ENCODE measurements around the gene TMEM151B.

The TMEM151B gene

DNA sequence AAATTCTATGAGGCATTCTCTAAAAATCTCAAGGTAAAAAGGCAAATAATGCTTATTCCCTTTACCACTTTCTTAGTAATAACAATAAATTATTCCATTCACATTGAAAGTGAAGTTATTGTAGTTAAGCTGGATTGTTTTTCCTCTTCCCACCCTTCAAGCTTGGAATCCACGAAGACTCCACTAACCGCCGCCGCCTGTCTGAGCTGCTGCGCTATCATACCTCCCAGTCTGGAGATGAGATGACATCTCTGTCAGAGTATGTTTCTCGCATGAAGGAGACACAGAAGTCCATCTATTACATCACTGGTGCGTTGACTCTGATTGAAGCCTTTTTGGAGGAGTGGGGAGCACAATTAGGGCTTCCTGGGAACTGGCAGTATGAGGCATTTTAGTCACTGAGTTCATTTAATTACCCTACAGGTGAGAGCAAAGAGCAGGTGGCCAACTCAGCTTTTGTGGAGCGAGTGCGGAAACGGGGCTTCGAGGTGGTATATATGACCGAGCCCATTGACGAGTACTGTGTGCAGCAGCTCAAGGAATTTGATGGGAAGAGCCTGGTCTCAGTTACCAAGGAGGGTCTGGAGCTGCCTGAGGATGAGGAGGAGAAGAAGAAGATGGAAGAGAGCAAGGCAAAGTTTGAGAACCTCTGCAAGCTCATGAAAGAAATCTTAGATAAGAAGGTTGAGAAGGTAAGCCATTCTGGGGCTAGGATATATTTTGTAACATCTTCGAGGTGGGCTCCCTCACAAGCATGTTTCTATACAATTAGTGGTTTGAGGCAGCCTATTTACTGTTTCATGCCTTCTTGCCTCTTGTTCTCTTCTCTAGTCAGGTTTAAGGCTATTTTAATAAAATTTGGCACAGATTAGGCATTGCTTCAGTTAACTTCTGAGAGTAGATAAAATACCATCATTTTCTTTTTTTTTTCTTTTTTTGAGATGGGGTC lies 18.4 kb upstream of the TMEM151B start:
- no peak for TF ChIP-seq POLR2A (IDR thresholded peaks at IDR 0.05; ENCODE audit: low read depth, low read length)
- no peak for FAIRE-seq
- no peak for DNase-seq (ENCODE audit: insufficient read length, low spot score)

DNA sequence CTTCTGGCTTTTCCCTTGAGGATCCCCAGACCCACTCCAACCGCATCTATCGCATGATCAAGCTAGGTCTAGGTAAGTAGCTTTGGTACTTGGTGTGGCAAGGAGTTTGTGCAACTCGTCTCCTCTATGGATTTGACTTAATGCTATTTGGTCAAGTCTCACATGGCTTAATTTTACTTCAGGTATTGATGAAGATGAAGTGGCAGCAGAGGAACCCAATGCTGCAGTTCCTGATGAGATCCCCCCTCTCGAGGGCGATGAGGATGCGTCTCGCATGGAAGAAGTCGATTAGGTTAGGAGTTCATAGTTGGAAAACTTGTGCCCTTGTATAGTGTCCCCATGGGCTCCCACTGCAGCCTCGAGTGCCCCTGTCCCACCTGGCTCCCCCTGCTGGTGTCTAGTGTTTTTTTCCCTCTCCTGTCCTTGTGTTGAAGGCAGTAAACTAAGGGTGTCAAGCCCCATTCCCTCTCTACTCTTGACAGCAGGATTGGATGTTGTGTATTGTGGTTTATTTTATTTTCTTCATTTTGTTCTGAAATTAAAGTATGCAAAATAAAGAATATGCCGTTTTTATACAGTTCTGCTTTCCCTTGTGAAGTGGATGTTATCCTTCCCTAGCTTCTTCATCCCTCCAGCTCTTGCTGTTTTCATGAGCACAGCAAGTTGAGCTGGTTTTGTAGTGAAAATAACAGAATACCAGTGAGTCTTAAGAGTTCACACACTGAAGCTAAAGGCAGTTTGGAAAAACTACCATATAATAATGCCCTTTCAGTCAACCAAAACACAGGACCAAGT lies 16.7 kb upstream of the TMEM151B start:
- no peak for TF ChIP-seq POLR2A (IDR thresholded peaks at IDR 0.05; ENCODE audit: low read depth, low read length)
- DNase-seq (ENCODE audit: insufficient read length, low spot score): no peak

DNA sequence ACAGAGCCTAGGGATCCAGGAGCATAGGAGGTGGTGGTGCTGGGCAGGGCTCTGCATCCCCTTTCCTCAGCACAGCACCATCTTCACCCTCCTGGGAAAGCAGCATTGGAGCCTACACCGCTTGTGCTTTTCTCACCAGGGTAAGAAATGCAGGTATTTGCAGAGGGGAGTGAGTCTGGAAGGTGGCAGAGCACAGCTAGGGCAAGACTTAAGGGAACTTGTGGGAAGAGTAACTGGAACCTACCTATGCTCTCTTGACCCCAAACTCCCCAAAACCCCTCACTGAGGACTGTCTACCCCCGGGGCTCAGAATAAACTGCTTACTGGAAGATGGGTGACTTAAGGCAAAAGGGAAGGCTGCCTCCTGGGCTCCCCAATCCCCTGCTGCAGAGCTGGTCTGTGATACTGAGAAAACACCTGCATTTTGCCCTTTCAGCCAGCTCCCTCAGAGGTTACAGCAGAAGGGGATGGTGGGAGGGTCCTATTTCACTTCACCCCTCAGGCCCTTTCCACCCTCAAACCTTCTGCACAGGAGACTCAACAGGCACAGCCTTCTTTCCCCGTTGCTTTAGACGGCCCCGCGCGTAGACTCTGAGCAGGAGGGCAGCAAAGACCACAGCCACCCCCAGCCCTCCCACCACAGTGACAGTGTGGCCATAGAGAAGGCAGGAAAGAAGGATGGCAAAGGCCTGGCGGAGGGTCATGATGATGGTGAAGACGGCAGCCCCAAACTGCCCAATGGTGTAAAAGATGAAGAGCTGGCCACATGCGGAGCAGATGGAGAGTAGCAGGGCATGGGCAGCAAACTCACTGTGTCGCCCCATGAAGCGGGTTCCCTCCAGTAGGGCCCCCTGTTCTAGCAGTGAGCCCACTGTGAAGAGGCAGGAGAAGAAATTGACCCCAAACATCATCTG lies 15.8 kb upstream of the TMEM151B start:
- FAIRE-seq (no peak), DNase-seq (ENCODE audit: insufficient read length, low spot score) (no peak)
- TF ChIP-seq POLR2A (IDR thresholded peaks at IDR 0.05; ENCODE audit: low read depth, low read length): peak; percentile 12; the same call in 1 of the 2 replicates

More for the DNA sequence above, 16.7 kb upstream of the TMEM151B start:
- FAIRE-seq: no peak

DNA sequence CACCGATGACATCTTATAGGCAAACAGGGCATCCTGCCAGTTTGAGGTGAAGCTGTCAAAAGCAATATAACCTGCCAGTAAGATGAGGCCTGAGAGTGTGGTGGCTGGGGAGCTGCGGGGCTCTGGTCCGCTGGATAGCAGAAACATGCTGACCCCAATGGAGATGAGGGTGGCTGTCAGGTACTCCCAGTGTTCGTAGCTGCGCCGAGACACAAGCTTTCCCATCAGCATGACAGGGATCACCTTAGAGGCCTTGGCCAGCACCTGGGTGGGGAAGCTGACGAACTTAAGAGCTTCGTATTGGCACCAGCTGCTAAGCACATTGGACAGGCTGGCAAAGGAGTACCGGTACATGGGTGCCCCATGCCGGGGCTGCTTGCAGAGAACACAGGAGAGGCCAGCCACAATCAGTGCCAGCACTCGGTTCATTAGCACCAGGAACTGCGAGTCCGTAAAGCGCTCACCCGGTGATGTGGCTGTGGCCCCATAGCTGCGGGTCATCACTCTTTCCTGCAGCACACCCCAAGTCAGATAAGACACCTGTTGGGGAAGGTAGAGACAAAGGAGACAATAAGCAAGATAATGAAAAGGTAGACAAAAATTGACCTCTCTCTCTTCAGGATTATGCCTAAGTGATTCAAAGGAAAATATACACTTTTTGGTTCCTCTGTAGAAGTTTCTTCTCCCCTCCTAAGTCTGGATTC lies 15.0 kb upstream of the TMEM151B start:
- no peak for DNase-seq (ENCODE audit: insufficient read length, low spot score)
- no peak for FAIRE-seq
- TF ChIP-seq POLR2A (IDR thresholded peaks at IDR 0.05; ENCODE audit: low read depth, low read length): no peak

DNA sequence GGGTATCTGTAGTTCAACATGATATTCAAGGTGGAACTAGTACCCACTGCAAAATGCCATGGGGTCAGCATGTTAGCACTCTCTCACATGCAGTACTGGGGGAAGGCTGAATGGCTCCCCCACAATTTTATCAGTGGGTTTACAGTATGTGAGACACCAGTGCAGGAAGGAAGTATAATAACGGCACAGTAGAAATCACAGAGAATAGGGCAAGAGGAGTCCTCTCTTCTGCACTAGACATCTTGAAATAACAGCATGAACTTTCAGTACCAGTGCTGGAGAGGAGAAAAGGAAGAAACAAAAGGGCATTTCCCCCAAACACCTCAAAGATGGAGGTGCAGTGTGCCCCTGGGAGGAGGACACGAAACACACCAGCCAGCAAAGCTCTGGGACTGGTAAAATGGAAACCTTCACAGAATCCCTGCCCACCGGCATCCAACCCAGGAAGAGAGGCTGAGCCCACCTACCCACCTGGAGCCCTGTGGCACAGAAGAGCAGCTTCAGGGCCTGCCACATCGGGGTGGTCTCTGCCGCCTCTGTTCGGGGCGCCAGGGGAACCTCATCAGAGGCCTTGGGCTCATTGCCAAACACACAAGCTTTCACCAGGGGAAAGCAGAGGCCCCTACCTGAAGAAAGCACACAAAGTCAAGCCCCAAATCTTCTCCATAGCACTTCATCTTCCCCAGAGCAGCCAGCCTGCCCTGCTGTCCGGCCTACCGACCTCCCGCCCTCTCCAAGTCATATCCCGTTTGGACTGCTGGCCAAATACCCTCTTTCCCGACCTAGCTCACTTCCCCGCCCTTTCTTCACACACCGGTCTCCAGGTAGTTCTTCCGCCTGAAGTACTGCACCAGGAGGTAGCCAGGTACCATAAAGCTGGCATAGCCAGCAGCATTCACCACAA lies 14.1 kb upstream of the TMEM151B start:
- TF ChIP-seq POLR2A (IDR thresholded peaks at IDR 0.05; ENCODE audit: low read depth, low read length): no peak
- FAIRE-seq (no peak), DNase-seq (ENCODE audit: insufficient read length, low spot score) (no peak)

DNA sequence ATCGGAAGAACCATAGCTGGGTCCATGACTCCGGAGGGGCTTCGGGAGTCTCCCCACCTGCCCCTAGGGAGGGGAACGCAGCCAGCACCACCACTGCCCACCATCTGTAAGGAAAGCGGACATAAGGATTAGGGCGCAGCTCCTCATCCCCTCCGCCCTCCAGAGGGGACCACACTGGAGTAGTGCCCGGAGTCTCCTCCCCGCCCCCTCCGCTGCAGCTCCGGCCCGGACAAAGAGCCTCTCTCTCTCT lies 13.6 kb upstream of the TMEM151B start:
- FAIRE-seq: no peak

DNA sequence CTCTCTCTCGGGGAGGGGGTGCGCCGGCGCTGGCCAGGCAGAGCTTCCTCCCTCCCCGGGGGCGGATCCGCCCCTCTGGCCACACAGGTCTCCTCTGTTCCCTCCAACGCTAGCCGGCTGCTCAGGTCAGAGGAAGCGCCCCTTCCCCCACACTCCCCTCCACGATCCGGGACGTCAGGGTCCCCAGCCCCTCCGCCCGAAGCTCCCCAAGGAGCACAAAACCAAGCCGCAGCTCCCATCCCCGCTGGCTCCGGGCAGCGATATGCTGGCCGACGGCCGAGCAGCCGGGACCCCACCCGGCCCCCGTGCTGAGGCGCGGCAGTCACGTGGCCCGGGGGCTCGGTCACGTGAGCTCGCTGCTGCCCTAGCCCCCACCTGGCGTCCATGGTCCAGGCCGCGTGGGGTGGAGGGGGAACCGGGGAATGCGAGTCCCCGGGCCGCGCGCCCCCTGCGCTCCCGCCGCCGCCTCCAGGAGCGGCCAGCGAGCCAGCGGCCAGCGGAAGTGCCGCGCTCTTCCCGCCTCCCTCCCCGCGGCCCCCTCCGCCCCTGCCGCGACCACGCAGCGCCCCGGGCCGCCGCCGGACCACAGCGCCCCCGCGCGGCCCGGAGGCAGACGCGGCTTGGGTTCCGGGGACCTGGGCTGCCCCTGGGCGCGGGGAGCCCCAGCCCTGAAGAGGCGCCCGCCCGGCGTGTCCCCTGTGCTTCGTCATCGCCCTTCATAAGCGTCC lies 13.1 kb upstream of the TMEM151B start, which contains the start of gene SLC35B2:
Gene SLC35B2 (minus strand): TSS at position 504 of the 728 bp plus-strand sequence. CDS start 118 bp downstream, at position 386.
- FAIRE-seq (no peak), DNase-seq (ENCODE audit: insufficient read length, low spot score) (peak; percentile 90)
- peak; percentile 91 for TF ChIP-seq POLR2A (IDR thresholded peaks at IDR 0.05; ENCODE audit: low read depth, low read length)

More for the DNA sequence above, 13.6 kb upstream of the TMEM151B start:
- TF ChIP-seq POLR2A (IDR thresholded peaks at IDR 0.05; ENCODE audit: low read depth, low read length): no peak; the same call in 1 of the 2 replicates
- DNase-seq (ENCODE audit: insufficient read length, low spot score): no peak

DNA sequence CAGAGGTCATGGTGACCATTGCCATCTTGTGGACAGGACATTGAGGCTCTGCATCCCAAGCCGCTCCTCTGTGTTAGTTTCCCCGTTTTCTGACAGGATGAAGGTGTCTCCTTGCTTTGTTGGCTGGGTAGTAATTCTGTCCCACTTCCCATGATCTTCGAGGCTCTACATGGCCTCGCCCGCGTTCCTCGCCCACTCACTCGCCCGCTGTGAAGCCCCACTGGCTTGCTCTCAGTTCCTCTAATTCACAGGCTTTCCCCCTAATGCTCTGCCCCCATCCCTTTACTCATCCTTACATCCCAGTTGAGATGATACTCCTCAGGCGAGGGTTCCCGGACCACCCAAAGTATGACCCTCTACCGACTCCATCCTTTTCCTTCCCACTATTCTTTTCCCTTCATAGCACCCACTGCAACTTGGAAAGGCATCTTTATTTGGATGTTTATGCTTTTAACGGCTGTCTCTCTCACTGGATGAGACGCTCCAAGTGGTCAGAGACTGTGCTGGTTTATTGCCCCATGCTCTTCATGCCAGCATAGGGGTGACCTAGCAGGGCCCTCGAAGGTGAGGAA lies 12.4 kb upstream of the TMEM151B start:
- FAIRE-seq (no peak), DNase-seq (ENCODE audit: insufficient read length, low spot score) (no peak)
- TF ChIP-seq POLR2A (IDR thresholded peaks at IDR 0.05; ENCODE audit: low read depth, low read length): no peak

DNA sequence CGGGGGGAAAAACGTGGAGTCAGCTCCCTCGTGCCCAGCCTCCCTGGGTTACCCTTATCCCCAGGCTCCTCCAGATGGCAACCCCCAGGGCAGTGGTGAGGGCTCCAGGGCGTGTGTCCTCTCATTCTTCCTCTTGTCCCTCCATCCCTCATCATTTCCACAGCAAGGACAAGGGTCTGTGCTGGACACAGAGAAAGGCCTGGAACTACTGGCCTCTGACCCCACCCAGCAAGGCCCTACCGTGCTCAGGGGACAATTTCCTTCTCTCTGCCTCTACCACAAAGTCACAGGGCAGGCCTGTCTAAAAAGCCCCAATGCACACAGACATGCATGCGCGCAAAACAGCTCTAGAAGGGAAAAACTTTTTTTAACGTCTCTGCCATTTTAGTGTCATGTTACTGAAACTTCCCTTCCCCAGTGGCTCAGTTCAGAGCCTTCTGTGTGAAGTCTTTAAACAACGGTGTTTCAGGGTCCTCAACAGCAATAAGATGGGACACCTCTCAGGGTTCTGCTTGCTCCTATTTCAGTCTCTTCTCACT lies 11.9 kb upstream of the TMEM151B start:
- no peak for FAIRE-seq
- DNase-seq (ENCODE audit: insufficient read length, low spot score): no peak
- TF ChIP-seq POLR2A (IDR thresholded peaks at IDR 0.05; ENCODE audit: low read depth, low read length): no peak

DNA sequence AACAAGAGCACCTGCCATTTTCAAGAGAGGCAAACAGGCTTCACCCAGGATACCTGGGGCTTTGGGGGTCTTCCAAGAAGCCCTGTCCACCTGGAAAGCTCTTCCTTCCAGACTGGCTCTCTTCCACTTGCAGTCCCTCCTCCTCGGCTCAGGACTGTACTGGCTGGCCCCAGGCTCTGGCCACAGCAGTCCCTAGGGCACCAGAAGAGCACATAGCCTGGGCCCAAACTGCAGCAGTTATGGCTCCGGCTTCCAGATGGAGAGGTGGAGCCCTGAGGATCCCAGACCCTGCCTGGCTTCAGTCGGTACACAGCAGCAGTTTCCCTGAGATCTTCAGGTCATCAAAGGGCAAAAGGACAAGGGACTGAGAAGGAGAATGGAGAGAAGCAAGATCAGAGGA lies 11.3 kb upstream of the TMEM151B start:
- DNase-seq (ENCODE audit: insufficient read length, low spot score) (no peak), FAIRE-seq (no peak)
- no peak for TF ChIP-seq POLR2A (IDR thresholded peaks at IDR 0.05; ENCODE audit: low read depth, low read length)

DNA sequence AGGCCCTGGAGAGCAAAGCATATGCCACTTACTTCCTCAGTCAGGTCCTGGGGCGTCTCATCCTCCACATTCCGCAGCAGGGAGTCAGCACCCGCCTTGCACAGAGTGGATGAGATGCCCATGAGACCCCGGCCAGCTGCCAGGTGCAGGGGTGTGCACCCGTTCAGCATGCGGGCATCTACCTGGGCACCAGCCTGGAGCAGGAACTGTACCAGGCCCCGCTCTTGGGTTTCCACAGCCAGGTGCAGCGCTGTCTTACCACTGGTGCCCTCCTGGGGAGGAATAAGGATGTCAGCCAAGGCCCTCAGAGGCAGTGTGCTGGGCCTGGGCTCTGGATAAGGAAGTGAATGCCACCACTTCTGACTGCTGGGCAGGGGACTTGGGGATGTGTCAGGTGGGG lies 10.2 kb upstream of the TMEM151B start:
- no peak for TF ChIP-seq POLR2A (IDR thresholded peaks at IDR 0.05; ENCODE audit: low read depth, low read length)
- DNase-seq (ENCODE audit: insufficient read length, low spot score): no peak
- FAIRE-seq: no peak
